HG02840 (cell line): ENCODE results near the gene RHOT1.
"Not testable (repeated sequence)": the region's sequence is repeated elsewhere in the genome, so short reads cannot be mapped to it uniquely, and the experiment has no call there.

Experiments
- ATAC-seq: cut with Tn5 transposase; IDR thresholded peaks from one replicate; pipeline ENCODE4 v1.9.1; 2021; ENCODE audit warnings: mild to moderate bottlenecking, moderate library complexity, moderate number of reproducible peaks; ENCODE audit not compliant: unreplicated experiment, low FRiP score

Gene RHOT1

DNA sequence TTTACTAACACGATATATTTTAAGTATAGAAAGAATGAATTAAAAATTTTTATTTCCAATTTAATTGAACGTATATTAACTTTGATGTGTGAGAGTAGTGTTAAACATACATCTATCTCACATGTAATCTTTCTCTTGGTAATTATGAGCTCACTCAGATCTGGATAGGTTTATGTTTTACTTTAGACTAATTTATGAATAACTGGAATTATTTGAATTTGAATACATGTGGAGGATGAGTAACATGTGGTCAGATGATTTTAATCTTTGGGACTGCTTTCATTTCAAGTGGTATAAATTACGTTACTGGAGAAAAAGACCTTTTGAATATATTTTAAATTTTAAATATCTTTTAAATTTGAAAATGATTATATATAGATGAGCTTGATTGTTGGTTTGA, 73.4 kb downstream of the RHOT1 start:
- ATAC-seq, result no peak

DNA sequence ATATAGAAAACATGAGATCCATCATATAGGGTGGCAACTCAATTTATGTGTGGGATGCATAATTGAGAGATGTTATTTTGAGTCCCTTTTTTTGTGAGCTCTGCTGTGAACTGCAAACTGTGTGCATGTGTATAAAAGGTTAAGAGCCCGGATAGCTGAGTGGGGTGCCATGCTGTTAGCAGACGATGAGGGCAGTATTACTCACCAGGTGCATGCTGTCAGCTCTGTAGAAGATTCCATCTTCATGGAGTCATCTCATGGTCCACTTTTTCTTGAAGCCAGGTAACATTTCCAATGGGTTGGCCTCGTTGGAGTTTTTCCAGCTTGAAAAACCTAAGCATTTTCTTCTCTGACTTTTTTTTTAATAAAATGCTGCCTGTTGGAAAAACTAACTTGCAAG, 80.3 kb downstream of the RHOT1 start:
- ATAC-seq, result no peak

DNA sequence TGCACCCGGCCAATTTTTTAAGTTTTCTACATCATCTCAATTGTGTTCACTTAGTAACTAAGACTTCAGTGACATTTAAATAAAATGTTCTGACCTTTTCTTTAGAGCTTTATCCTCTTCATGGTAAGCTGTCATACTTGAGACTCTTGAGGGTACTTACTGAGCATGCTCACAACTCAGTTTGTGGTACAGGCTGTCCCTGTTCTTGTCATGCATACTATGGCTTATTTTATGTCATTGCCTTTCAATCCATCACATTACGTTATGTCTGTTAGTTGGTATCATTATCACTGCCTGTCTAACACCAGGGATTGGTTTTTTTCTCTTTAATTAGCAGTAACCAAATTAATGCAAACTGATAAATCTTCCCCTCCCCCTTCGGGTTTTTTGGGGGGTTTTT, 81.4 kb downstream of the RHOT1 start:
- ATAC-seq, result no peak

DNA sequence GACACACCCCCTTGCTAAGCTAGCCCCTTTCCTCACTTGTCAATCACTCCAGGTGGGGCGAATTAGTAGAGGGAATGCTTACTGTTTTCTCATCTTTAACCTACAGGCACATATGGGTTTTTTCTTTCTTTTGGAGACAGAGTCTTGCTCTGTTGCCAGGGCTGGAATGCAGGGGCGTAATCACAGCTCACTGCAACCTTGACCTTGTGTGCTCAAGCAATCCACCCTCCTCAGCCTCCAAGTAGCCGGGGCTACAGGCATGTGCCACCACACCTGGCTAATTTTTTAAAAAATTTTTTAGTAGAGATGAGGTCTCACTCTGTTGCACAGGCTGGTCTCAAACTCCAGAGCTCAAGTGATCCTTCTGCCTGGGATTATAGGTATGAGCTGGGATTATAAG, 84.6 kb downstream of the RHOT1 start:
- ATAC-seq, result no peak

DNA sequence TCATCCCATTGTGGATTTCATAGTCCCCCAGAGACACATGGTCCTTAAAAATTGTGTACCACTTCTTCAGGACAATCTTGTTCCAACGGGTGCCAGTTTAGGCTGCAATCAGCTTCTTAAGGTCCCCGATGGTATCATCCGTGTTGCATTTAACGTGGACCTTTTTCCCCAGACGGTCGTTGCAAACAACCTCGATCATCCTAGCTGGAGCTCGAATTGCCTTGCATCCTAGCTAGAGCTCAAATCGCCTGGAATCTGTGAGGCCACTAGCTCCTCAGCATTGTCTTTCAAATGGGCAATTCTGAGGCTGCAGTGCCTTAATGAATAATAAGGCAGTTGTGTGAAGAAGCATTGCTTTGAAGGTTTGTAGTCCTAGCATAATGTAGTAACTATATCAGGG, 85.6 kb downstream of the RHOT1 start:
- no peak for ATAC-seq

DNA sequence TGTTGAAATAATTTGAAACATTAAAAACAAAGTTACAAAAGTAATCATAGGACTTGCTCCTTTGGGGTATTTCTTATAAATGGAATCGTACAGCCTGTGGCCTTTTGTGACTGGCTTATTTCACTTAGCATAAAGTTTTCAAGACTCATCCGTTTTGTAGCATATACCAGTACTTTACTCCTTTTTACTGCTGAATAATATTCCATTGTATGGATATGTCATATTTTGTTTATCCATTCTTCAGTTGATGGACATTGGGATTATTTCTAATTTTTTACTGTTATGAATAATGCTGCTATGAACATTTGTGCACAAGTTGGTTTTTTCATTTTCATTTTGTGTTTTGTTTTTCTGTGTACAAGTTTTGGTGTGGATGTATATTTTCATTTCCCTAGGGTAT, 93.3 kb downstream of the RHOT1 start:
- no peak for ATAC-seq

DNA sequence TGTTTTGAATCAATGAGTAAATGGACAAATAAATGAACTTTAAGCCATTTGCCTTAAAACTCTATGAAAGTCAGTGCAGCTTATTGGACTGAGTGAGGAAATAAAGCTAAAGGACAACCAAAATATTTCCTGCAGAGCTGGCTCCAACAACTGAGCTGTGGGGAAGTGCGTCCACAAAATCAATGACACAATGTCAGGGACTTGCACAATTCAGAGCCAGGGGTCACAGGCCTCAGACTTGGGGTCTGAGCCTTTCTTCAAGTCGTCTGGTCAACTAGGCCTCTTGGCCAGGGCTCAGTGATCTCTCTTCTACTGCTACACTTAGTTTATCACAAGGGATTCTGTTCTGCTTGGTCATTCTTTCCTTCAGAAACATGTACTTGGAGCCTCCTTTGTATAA, 97.2 kb downstream of the RHOT1 start:
- no peak for ATAC-seq

DNA sequence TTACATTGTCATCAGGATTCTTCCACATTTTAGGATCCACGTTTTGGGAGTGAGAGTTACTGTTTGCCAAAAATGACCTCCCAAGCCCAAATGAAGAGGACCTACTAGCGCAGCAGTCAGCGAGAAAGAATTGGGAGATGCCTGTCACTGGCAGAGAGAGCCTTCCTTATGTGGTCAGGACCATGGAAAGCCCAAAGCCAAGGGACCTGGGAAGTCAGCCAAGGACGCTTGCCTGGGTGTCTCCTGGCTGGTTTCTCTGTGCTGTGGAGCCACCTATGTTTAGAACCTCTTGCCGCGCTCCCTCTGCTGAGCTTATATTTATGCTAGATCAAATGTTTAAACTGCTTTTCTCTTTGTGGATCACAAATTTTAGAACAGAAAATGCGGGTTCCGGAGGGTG, 98.4 kb downstream of the RHOT1 start:
- no peak for ATAC-seq

DNA sequence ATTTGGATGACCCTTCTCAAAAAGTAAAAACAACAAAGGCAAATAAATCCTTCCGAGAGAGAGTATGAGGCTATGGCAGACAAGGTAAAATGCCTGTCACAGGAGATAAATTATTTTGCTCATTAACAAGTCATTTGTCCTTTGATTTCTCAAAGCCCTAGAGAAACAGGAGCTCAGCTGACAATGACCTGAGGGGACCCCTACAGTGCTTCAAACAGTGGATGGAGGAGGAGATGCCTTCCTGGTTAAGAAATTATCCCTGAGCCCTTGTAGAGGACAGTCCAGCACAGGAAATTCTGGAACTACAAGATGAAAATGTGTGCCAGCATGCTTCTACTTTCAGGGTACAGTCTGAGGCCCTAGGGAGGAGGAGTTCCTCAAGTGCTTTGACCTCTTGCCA, 99.3 kb downstream of the RHOT1 start:
- no peak for ATAC-seq

DNA sequence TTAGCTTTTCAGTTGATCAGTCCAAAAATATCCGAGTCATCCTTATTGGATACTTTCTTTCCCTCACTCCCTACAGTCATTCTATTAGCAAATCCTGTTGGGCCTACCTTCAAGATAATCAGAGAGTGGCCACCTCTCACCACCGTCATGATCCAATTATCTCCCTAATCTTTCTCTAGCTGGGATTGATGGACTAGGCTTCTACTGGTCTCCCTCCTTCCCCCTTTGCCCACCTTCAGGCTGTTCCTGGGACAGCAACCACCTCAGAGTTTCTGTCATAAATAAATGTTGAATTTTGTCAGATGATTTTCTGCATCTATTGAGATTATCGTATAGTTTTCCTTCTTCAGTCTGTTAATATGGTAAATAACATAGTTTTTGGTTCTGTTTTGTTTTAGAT, 107.2 kb downstream of the RHOT1 start:
- no peak for ATAC-seq

DNA sequence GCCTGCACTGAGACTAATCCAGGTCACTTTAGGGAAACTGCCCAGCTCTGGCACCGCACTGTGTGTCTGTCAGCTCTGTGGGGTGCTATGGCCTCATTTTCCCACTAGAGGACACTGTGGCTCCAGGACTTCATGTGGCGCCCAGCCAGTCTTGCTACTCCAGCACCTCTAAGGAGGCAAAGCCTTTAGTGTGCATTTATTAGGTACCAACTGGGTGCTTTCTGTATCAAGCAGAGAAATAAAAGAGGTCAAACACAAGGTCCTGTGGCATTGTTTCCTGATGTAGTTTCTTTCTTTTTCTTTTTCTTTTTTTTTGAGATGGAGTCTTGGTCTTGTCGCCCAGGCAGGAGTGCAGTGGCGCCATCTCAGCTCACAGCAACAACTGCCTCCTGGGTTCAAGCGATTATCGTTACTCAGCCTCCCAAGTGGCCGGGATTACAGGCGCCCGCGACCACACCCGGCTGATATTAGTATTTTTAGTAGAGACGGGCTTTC, 110.9 kb downstream of the RHOT1 start:
- no peak for ATAC-seq

DNA sequence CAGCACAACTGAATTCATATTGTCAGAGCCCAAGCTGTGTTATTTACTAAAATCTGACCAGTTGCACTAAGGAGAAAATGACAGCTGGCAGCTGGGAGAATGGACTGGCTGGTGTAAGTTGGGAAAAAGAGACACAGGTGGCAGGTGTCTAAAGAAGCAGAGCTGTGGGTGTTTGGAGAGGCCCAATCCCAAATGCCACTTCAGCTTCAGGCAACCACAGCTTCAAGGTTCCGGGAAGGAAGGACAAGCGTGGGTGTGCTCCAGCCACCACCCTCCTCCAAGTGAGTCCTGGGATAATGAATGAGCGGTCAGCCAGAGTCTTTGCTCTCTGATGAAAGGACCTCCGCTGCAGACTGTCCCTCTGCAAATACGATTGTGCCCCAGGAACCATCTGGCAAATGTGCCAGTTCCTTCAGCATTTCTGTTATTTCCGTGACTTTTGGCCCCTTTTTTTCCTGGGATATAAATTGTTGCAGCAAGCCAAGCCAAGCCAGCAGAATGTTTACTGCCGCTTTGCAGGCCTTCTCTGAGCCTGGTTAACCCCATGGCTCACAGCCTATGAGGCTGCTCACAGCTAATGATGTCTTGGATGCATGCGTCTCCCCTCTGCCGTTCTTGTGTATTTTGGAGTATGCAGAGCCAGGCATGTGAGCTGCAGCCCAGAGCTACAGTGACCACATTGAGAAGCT, 113.9 kb downstream of the RHOT1 start:
- no peak for ATAC-seq

DNA sequence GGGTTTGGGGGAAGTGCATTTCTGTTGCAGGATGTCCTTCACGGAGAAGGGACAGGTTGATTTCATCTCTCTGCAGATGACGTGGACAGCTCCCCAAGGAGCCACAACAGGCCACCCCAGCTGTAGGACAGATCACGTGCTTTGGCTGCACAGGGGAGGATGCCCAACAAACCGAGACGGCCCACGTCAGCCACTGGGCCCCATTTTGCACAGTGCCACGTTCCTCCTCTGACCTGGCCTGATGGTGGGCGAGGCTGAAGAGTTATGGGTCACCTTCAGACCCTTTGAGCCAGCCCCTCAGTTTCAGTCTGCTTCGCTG, 114.4 kb downstream of the RHOT1 start:
- no peak for ATAC-seq

DNA sequence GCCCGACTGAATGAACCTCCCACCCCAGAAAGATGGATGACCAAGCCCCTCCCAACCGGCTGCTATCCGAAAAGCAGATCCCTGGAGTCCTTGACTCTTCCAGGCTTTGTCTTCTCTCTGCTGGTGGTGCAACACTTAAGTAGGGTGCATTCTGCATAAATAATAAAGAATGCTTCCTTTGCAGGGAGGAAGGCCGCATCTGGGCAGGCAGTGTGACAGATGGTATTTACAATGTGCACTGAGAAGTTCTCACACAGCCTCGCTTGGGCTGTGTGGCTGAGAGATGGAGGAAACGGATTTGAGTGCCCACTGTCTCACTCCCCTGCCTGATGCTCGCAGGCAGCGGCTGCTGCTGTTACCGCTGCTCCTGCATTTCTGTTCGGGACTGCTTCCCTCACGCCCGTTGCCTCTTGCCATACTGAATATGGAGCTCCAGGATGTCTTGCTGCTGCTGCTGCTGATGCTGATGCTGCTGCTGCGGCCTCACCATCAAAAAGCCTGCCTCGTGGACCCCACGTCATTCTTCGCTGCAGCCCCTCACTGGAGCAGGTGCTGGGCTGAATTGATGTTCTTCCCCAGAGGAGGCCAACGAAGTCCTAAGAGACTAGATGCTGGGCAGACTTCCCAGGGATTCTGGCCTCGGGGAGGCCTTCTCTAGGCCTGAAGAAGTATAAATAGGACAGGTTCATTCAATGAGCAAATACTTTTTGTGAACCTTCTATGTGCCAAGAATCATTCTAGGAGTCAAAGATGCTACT, 116.3 kb downstream of the RHOT1 start:
- ATAC-seq, result no peak

DNA sequence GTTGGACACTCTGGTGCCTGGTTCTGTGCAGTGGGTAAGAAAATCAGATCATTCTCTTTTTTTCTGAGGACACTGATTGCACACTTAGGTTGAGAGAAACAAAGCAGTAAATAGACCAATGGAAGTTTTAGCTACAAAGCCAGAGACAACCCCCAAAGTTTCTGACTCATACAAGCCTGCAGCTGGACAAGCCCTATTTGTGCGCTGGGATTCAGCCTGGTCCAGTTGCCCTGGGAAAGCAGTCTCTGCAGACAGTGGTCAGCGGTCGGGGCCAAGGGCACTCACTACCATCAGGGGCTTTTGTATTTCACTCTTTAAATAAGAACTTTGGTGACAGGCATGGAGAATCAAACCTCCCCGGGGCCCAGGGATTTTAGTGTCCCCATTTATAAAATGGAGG, 117.3 kb downstream of the RHOT1 start:
- no peak for ATAC-seq

DNA sequence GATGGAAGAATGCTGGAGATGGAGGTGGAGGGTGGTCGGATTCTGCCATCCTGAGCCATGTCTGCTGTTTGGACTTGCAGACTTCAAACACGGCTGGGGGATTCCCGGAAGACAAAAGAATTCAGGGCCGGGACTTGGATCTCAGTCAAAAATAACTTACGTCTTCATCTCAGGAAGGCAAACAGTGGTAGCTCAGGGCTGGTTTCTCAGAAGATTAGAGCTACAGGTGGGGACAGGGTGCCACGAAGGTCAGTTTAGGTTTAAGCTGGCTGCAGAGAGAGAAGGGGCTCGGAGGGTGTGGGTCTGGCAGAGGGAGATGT, 119.1 kb downstream of the RHOT1 start:
- ATAC-seq, result no peak

DNA sequence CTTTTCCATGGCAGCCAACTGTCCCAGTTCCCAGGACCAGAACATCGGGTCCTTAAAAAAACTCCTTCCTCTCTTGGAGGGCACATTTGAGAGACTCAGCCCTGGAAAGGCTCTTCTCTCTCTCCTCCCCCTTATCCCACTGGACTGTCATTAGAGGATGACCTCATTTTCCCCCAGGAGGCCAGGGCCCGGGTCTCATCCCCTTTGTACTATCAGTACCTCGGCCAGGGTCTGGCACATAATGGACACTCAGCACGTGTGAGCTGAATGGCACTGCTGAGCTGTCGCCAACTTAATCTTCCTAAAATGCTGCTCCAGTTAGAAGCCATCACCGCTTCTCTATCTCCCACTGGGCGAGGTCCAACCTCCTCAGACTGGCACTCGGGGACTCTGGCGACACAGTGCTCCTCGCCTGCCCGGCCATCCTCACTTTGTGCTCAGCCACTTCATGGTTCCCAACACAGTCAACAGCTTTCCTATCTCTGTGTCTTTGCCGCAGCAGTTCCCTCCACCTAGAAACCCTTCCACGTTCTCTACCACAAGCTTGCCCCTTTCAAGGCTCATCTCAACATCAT, 119.7 kb downstream of the RHOT1 start:
- no peak for ATAC-seq

DNA sequence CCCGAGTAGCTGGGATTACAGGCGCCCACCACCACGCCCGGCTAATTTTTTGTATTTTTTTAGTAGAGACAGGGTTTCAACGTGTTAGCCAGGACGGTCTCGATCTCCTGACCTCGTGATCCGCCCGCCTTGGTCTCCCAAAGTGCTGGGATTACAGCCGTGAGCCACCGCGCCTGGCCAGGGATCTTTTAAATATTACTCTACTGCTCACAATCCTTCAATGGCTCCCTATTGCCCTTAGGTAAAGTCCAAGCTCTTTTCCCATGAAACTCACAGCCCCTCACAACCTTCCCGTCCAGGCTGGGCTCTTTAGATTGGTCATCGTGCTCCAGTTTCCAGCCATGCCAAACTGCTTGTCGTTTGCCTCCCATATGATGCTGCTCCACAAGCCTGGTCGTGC, 121.2 kb downstream of the RHOT1 start:
- ATAC-seq, result not testable (repeated sequence)

DNA sequence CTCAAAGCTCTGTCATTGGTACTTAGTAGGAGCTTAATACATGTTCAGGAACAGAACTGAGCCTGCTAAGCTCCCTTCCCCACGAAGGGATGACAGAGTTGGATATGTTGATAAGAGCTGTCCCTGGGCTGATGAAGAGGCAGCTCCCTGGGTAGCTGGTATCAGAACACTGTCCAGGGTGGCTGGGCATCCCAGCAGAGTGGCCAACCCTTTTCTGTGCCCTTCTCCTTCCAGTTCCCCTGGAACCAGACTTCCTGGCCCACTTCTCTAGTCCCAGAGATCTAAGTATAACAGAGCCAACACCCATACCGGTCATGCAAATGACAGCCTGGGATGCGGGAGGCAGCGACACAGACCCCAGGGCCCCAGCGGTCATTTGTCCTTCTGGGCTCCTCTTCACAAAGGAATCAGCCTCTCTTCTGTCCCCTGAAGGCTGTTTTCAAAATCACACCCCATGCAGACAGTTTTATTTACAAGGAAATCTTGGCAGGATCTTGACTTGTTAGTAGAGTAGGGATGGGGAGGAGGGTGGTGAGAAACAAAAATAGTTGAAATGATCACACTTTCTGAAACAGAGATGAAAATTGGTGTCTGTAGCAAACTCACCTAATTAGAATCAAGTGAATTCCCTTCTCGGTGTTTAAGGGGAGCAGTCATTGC, 122.0 kb downstream of the RHOT1 start:
- ATAC-seq, result no peak

DNA sequence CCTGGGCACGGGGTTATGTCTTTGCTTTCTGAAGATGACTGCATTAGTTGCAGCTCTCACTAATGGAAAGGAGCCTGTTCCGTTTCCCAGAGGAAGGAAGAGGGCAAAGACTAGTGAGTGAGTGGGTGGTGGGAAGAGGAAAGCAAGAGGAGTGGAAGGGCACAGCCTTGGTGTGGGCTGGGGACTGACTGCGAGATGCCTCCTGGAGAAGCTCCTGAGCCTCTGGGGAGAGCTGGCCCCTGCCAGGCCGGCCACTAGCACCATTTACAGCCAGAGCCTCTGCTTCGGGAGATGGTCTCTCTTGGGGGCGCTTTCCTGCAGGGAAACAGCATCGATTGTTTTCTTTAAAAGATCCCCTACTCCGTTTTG, 122.5 kb downstream of the RHOT1 start:
- ATAC-seq, result no peak

DNA sequence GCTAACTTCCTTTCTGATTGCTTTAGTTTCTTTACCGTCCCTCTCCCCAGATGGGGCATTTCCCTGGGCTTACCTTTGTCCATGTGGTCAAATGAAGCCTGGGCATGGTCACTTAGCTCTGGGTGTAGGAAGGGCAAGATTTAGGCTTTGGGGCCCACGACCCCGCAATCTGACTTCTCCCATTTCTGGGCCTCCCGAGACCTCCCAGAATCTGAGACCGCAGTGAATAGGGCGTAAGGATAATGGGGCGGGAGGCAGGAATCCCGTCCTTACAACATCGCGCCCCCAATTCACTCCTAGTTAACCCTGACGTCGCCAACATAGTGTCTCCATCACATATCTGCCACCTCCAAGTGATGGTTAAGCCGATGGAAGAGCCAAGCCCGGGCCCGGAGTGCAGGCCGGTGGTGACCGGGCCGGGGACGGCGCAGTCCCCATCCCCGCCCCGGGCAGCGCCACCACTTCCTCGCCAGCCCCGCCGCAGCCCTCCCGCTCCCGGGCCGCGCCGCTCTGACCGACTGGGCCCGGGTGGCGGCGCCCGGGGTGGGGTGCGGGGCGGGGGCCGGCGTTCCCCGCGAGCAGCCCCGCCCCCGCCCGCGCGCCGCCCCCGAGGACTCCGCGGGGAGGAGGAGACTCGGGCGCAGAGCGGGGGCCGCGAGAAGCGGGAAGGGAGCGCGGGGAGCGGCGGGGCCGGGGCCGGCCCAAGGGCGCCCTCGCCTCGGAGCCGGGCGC, 123.1 kb downstream of the RHOT1 start, which contains the start of gene RHBDL3:
TSS of gene RHBDL3 (plus strand) at position 641 of the 732 bp plus-strand sequence. CDS start 358 bp downstream, outside the sequence.
- no peak for ATAC-seq
